ENCODE data around the gene ZSWIM2.
A peak's percentile ranks its signal among the peaks of the same experiment; 100 is the strongest.

Gene ZSWIM2

DNA sequence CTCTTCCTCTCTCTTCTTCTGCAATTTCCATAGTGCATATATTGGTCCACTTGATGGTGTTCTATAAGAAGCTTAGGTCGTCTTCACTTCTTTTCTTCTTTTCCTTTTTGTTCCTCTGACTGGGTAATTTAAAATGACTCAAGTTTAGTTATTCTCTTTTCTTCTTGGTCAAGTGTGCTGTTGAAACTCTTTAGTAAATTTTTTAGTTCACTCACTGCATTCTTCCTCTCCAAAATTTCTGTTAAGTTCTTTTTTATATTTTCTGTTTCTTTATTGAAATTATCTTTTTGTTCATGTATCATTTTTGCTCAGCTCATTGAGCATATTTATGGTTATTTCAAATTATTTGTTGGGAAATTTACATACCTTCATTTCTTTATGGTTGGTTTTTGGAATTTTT, 32.7 kb upstream of the ZSWIM2 start:
- no peak for DNase-seq
- TF ChIP-seq CTCF (IDR thresholded peaks at IDR 0.05; ENCODE audit: low read depth, low read length) = no peak
- Histone ChIP-seq H3K9me3 (no peaks in the 10 kb centered on the region), H3K4me3 (ENCODE audit: low read depth, low read length) (no peak overlapping the region), H3K4me1 (no peaks in the 10 kb centered on the region), H3K27me3 (no peaks in the 10 kb centered on the region), H3K36me3 (no peaks in the 10 kb centered on the region)

GRCh38 chr2:186879312-186879711, 30.3 kb upstream of the ZSWIM2 start:
- H3K36me3 ChIP-seq = no peaks in the 10 kb centered on the region
- TF ChIP-seq CTCF (IDR thresholded peaks at IDR 0.05; ENCODE audit: low read depth, low read length) = no peak
- no peak overlapping the region for H3K4me3 ChIP-seq (ENCODE audit: low read depth, low read length)
- H3K9me3 ChIP-seq = no peaks in the 10 kb centered on the region
- no peaks in the 10 kb centered on the region for H3K27me3 ChIP-seq
- DNase-seq = no peak
- H3K4me1 ChIP-seq = no peaks in the 10 kb centered on the region

- H3K27me3 ChIP-seq = no peaks in the 10 kb centered on the region
- no peak for TF ChIP-seq CTCF (IDR thresholded peaks at IDR 0.05; ENCODE audit: low read depth, low read length)
- H3K4me1 ChIP-seq = no peaks in the 10 kb centered on the region
- no peak overlapping the region for H3K4me3 ChIP-seq (ENCODE audit: low read depth, low read length)
- no peaks in the 10 kb centered on the region for H3K36me3 ChIP-seq
- DNase-seq = no peak
- no peaks in the 10 kb centered on the region for H3K9me3 ChIP-seq
These were observed 25.7 kb upstream of the ZSWIM2 start for GRCh38 chr2:186874713-186875112.

GRCh38 chr2:186871881-186872280, 22.9 kb upstream of the ZSWIM2 start:
- no peak overlapping the region for H3K4me3 ChIP-seq (ENCODE audit: low read depth, low read length)
- no peaks in the 10 kb centered on the region for H3K9me3 ChIP-seq
- H3K27me3 ChIP-seq = no peaks in the 10 kb centered on the region
- DNase-seq = no peak
- TF ChIP-seq CTCF (IDR thresholded peaks at IDR 0.05; ENCODE audit: low read depth, low read length) = no peak
- peaks cover 3% of the 10 kb centered on the region; the same call in 1 of the 2 replicates for H3K4me1 ChIP-seq
- H3K36me3 ChIP-seq = no peaks in the 10 kb centered on the region

DNA sequence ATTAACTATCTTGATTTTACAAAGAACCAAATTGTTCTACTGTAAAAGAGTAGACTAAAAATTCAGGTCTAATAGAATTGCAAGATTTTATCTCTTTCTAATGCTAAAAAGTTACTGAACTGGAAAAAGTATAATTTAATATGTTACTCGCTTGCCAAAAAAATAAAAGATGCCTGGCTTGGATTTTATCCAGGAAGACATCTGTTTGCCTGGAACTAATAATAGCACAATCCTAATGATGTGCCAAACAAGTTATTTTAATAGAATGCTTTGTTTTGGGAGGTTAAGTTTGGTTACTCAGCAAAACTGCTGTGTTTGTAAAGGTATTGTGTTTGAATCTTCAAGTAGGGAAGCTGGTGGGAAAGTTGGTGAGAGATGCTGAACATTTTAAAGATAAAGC, 19.4 kb upstream of the ZSWIM2 start:
- Histone ChIP-seq H3K36me3 (no peaks in the 10 kb centered on the region), H3K4me3 (ENCODE audit: low read depth, low read length) (no peak overlapping the region), H3K9me3 (no peaks in the 10 kb centered on the region), H3K4me1 (peaks cover 3% of the 10 kb centered on the region; the same call in 1 of the 2 replicates), H3K27me3 (no peaks in the 10 kb centered on the region)
- DNase-seq = no peak
- no peak for TF ChIP-seq CTCF (IDR thresholded peaks at IDR 0.05; ENCODE audit: low read depth, low read length)

GRCh38 chr2:186862869-186863709, 14.1 kb upstream of the ZSWIM2 start:
- Histone ChIP-seq H3K4me1 (peaks cover 3% of the 10 kb centered on the region; the same call in 1 of the 2 replicates), H3K27me3 (no peaks in the 10 kb centered on the region), H3K4me3 (ENCODE audit: low read depth, low read length) (no peak overlapping the region), H3K9me3 (no peaks in the 10 kb centered on the region), H3K36me3 (no peaks in the 10 kb centered on the region)
- TF ChIP-seq CTCF (IDR thresholded peaks at IDR 0.05; ENCODE audit: low read depth, low read length) = peak; percentile 52
- DNase-seq = no peak

All from BE2C (cell line).